HL-60 (cell line): ENCODE measurements around the gene LYPD5.

ENCODE experiments used
- GABPA ChIP-seq: IDR thresholded peaks from 2 replicates; pipeline ENCODE4 v1.6.1; 2012; ENCODE audit warnings: low read depth
- POLR2AphosphoS5 ChIP-seq: IDR thresholded peaks from 2 replicates; pipeline ENCODE4 v1.6.1; 2012; ENCODE audit warnings: low read depth
- TF ChIP-seq, protein P1 (sequence below): IDR thresholded peaks from one replicate; pipeline ENCODE4 v1.5.1; 2011; ENCODE audit warnings: low read length, control low read depth, inconsistent platforms; ENCODE audit not compliant: insufficient read depth
- TF ChIP-seq, protein P2 (sequence below): IDR thresholded peaks from 2 replicates; pipeline ENCODE4 v1.6.1; 2012; ENCODE audit warnings: low read depth; ENCODE audit not compliant: insufficient replicate concordance

DNA sequence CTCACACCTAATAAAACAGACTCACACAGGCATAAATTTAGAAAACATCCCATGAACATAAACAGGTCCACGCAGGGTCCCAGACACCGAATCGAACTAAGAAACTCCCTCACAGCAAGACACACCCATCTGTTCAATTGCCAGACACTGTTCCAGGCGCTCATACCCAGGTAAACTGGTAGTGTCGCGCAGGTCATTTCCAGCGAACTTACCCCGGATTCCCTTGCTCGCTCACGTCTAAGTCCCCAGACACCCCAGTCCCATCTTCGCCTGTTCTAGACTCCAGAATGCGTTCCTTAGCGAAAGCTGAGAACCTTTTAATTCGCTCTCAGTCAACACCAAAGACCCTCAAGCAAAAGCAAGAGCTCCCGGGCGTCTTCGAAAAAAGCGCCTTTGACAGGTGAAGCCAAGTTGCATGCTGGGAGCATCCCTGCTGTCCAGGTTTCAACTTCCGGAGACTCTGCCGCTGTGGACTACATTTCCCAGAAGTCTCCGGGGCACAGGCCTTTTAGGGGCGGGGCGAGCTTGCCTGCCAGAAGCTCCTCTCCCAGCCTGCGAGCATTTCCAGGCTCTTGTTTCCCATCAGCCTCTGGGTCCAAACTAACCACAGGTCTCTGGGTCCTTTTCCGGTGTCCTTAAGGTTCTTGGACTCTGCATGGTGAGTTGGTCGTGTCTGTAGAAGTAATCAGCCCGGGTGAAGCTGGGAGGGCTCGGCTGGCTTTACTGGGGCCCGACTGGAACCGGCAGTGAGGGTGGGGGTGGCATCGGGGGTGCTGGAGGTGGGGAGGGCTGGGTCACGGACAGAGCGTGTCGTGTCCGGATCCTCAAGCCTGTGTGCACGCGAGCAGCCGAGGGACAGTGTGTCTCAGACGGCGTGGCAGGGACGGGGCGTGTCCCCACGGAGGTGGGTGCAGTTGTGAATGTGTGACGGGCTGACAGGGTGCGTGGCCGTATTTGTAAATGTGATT is 24.8 kb upstream of the LYPD5 start, which contains the start of gene ZNF283:
- TF ChIP-seq, protein P1, sequence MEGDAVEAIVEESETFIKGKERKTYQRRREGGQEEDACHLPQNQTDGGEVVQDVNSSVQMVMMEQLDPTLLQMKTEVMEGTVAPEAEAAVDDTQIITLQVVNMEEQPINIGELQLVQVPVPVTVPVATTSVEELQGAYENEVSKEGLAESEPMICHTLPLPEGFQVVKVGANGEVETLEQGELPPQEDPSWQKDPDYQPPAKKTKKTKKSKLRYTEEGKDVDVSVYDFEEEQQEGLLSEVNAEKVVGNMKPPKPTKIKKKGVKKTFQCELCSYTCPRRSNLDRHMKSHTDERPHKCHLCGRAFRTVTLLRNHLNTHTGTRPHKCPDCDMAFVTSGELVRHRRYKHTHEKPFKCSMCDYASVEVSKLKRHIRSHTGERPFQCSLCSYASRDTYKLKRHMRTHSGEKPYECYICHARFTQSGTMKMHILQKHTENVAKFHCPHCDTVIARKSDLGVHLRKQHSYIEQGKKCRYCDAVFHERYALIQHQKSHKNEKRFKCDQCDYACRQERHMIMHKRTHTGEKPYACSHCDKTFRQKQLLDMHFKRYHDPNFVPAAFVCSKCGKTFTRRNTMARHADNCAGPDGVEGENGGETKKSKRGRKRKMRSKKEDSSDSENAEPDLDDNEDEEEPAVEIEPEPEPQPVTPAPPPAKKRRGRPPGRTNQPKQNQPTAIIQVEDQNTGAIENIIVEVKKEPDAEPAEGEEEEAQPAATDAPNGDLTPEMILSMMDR: no peak
- TF ChIP-seq, protein P2, sequence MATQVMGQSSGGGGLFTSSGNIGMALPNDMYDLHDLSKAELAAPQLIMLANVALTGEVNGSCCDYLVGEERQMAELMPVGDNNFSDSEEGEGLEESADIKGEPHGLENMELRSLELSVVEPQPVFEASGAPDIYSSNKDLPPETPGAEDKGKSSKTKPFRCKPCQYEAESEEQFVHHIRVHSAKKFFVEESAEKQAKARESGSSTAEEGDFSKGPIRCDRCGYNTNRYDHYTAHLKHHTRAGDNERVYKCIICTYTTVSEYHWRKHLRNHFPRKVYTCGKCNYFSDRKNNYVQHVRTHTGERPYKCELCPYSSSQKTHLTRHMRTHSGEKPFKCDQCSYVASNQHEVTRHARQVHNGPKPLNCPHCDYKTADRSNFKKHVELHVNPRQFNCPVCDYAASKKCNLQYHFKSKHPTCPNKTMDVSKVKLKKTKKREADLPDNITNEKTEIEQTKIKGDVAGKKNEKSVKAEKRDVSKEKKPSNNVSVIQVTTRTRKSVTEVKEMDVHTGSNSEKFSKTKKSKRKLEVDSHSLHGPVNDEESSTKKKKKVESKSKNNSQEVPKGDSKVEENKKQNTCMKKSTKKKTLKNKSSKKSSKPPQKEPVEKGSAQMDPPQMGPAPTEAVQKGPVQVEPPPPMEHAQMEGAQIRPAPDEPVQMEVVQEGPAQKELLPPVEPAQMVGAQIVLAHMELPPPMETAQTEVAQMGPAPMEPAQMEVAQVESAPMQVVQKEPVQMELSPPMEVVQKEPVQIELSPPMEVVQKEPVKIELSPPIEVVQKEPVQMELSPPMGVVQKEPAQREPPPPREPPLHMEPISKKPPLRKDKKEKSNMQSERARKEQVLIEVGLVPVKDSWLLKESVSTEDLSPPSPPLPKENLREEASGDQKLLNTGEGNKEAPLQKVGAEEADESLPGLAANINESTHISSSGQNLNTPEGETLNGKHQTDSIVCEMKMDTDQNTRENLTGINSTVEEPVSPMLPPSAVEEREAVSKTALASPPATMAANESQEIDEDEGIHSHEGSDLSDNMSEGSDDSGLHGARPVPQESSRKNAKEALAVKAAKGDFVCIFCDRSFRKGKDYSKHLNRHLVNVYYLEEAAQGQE: no peak
- TF ChIP-seq POLR2AphosphoS5 (no peak), GABPA (peak; percentile 62)
